DND-41 (cell line): ENCODE data around the gene SLC2A6.

Experiments
- EZH2 ChIP-seq: IDR thresholded peaks from 3 replicates; pipeline ENCODE4 v1.6.1; 2012; ENCODE audit warnings: borderline replicate concordance, low read depth, mild to moderate bottlenecking, moderate library complexity, low read length, inconsistent platforms; ENCODE audit not compliant: severe bottlenecking
- TF ChIP-seq, protein P1 (sequence below): IDR thresholded peaks from 2 replicates; pipeline ENCODE4 v1.5.1; 2012; ENCODE audit warnings: borderline replicate concordance, low read length, moderate library complexity, mild to moderate bottlenecking; ENCODE audit not compliant: poor library complexity, severe bottlenecking; ENCODE audit errors: extremely low read depth

DNA sequence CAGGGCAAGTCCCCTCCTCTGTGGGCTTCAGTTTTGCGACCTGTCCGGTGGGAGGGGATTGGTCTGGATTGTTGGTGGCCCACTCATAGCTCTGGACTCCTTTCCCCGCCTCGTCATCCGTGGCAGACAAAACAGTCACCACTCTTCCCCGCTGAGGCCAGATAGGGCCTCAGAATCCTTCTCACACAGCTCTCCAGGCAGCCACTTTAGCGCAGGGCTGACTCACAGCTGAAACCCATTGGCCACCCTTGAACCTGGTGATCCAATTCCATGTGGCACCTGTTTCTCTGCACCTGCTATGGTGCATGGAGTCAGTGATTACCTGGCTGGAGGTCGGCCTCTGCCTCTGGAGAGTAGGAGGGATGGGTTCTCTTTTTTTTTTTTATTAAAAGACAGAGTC lies 34.9 kb downstream of the SLC2A6 start:
- TF ChIP-seq, protein P1, sequence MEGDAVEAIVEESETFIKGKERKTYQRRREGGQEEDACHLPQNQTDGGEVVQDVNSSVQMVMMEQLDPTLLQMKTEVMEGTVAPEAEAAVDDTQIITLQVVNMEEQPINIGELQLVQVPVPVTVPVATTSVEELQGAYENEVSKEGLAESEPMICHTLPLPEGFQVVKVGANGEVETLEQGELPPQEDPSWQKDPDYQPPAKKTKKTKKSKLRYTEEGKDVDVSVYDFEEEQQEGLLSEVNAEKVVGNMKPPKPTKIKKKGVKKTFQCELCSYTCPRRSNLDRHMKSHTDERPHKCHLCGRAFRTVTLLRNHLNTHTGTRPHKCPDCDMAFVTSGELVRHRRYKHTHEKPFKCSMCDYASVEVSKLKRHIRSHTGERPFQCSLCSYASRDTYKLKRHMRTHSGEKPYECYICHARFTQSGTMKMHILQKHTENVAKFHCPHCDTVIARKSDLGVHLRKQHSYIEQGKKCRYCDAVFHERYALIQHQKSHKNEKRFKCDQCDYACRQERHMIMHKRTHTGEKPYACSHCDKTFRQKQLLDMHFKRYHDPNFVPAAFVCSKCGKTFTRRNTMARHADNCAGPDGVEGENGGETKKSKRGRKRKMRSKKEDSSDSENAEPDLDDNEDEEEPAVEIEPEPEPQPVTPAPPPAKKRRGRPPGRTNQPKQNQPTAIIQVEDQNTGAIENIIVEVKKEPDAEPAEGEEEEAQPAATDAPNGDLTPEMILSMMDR: no peak
- TF ChIP-seq EZH2: no peak
